Endothelial cell of umbilical vein (primary cell): ENCODE measurements around the gene CTIF.

Experiments used
- CTCF ChIP-seq, 2 donors: IDR thresholded peaks; 1 replicate in 1 of 2; 2 replicates in 1 of 2; pipeline ENCODE4 v1.5.1; 2011; ENCODE audit warnings: low read length in 2 of 2, mild to moderate bottlenecking in 2 of 2, moderate library complexity in 2 of 2, control low read depth in 1 of 2, inconsistent platforms in 1 of 2, low read depth in 1 of 2; ENCODE audit not compliant: insufficient read depth in 1 of 2; ENCODE audit errors: extremely low read depth in 1 of 2
- EZH2 ChIP-seq: IDR thresholded peaks from 2 replicates; pipeline ENCODE4 v1.6.1; 2012; ENCODE audit warnings: borderline replicate concordance, low read depth, mild to moderate bottlenecking, moderate library complexity, low read length, inconsistent platforms; ENCODE audit not compliant: severe bottlenecking
- JUN ChIP-seq: IDR thresholded peaks from 2 replicates; pipeline ENCODE4 v1.6.1; 2011; ENCODE audit warnings: borderline replicate concordance, low read depth; ENCODE audit not compliant: insufficient read length, insufficient read depth
- MAX ChIP-seq: IDR thresholded peaks from 2 replicates; pipeline ENCODE4 v1.6.1; 2011; ENCODE audit not compliant: insufficient read depth, insufficient read length
- POLR2A ChIP-seq: IDR thresholded peaks from 2 replicates; pipeline ENCODE4 v1.6.1; 2012; ENCODE audit warnings: low read depth, mild to moderate bottlenecking, control low read depth, low read length

- no peak for TF ChIP-seq JUN
- no peak for TF ChIP-seq MAX
- no peak for TF ChIP-seq CTCF (IDR thresholded peaks at IDR 0.05; ENCODE audit: extremely low read depth in 1 of 2, insufficient read depth in 1 of 2, low read depth in 1 of 2, low read length in 2 of 2)
- TF ChIP-seq POLR2A = no peak
- no peak for TF ChIP-seq EZH2
Measured at GRCh38 chr18:48862132-48862531, 323.3 kb downstream of the CTIF start.
